ENCODE results near the gene PER1. TPM values are rescaled to one million over a fixed set of nuclear protein-coding genes. Genes with fewer than 3 reads are reported as not detected.
"Not testable (repeated sequence)": the region's sequence is repeated elsewhere in the genome, so short reads cannot be mapped to it uniquely, and the experiment has no call there.

The PER1 gene
- total and polyA plus RNA-seq, 3 experiments from 2014 or later = 12.1 to 35.8 (median 26.5) TPM

DNA sequence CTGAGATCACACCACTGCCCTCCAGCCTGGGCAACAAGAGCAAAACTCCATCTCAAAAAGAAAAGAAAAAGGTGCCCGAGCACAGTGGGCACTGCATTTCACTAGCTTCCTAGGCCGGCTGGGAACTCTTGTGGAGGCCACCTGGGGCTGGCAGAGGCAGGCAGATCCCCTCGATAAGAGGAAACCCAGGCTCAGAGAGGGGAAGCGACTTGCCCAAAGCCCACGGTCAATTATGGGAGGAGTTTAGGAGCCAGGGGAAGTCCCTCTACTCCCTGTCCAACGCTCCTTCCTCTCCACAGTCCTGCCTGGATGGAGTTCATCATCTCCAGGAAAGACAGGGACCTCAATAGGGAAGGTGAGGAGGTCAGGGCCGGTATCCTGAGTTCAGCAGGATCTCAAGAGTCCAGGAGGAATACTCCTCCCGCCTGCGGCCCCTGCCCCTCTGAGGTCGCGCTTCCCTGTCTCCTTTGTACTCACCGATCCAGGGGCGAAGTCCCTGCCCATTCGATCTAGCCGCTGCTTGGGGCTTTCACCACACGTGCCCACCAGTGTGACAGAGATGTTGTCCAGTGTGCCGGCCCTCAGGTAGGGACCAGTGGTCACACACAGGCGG, 34.7 kb downstream of the PER1 start:
- H3K9me3 Mint-ChIP-seq = peaks cover 0 to 15% (median 8%) of the 10 kb centered on the region in 5 donors
- POLR2A ChIA-PET = interaction anchor here (1.1 kb wide), 1 partner anchor 13 kb away, joined by 3 read pairs; no protein-coding TSS in a partner anchor
- H3K27me3 Mint-ChIP-seq = peaks cover 49 to 58% of the 10 kb centered on the region in 2 donors
- peaks cover 34 to 47% (median 46%) of the 10 kb centered on the region in 3 donors for H3K4me1 Mint-ChIP-seq
- Histone ChIP-seq H3K4me3 (ENCODE audit: low read length) (peak overlapping the region; percentile 99), H3K4me1 (ENCODE audit: insufficient read depth, low read length) (peaks cover 35% of the 10 kb centered on the region), H3K27ac (ENCODE audit: low read depth, low read length) (no peak overlapping the region), H3K9me3 (ENCODE audit: low read length) (no peaks in the 10 kb centered on the region), H3K27me3 (ENCODE audit: insufficient read depth, low read length, poor library complexity, severe bottlenecking) (peaks cover 34% of the 10 kb centered on the region), H3K36me3 (ENCODE audit: insufficient read depth, low read length) (no peaks in the 10 kb centered on the region)
- H3K36me3 Mint-ChIP-seq = peaks cover 0 to 12% (median 1%) of the 10 kb centered on the region in 3 donors
- H3K27ac Mint-ChIP-seq = peak overlapping the region in 3 of 8 donors; percentile 6 to 100 (median 43)
- no peak for DNase-seq
- CTCF ChIA-PET = interaction anchor here (0.9 to 6.6 kb wide), 11 partner anchors 10 to 178 kb away, joined by 3 to 76 read pairs (median 6); partner anchors contain the start of genes ALOX12B, BORCS6 and SLC25A35
- H3K4me3 Mint-ChIP-seq = peak overlapping the region; percentile 84 to 98 (median 94)

- no peak overlapping the region for H3K4me3 ChIP-seq (ENCODE audit: low read length)
- CTCF ChIA-PET = interaction anchor here (0.9 to 6.6 kb wide), 4 partner anchors 26 to 41 kb away, joined by 3 to 76 read pairs (median 4); partner anchors contain the start of gene ALOX12B
- no peaks in the 10 kb centered on the region for H3K36me3 ChIP-seq (ENCODE audit: insufficient read depth, low read length)
- H3K27me3 ChIP-seq (ENCODE audit: insufficient read depth, low read length, poor library complexity, severe bottlenecking) = peaks cover 41% of the 10 kb centered on the region
- peak overlapping the region in 3 of 7 donors; percentile 27 to 57 (median 28) for H3K4me3 Mint-ChIP-seq
- H3K36me3 Mint-ChIP-seq = peaks cover 0 to 12% (median 1%) of the 10 kb centered on the region in 3 donors
- peaks cover 54 to 59% of the 10 kb centered on the region in 2 donors for H3K27me3 Mint-ChIP-seq
- DNase-seq = no peak
- POLR2A ChIA-PET = no interaction called here
- H3K9me3 ChIP-seq (ENCODE audit: low read length) = no peaks in the 10 kb centered on the region
- peaks cover 32 to 43% (median 41%) of the 10 kb centered on the region in 3 donors for H3K4me1 Mint-ChIP-seq
- peak overlapping the region in 1 of 8 donors; percentile 54 for H3K27ac Mint-ChIP-seq
- peaks cover 31% of the 10 kb centered on the region for H3K4me1 ChIP-seq (ENCODE audit: insufficient read depth, low read length)
- peaks cover 0 to 15% (median 8%) of the 10 kb centered on the region in 5 donors for H3K9me3 Mint-ChIP-seq
- H3K27ac ChIP-seq (ENCODE audit: low read depth, low read length) = no peak overlapping the region
These were observed 35.4 kb downstream of the PER1 start for GRCh38 chr17:8116776-8117175.

DNA sequence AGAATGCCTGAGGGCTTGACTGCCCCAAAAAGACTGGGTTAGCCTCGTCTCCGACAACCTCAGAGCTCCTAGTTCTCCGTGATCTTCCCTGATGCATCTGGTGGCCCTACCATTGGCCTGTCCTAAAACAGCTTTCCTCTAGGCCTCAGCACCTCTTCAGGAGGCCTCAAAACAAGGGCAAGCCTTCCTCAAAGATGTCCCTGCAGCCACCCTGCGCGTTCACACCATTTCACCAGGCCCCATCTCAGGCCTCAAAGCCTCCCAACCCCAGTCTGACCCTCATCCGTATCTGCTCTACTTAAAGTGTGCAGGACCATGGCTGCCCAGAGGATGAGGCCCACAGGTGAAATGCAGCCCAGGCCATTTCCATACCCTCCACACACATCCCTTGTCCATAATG, 41.3 kb downstream of the PER1 start:
- H3K27me3 Mint-ChIP-seq = peaks cover 31 to 44% of the 10 kb centered on the region in 2 donors
- no peak overlapping the region for H3K4me3 ChIP-seq (ENCODE audit: low read length)
- no peak for DNase-seq
- H3K9me3 Mint-ChIP-seq = no peaks in the 10 kb centered on the region
- H3K27ac Mint-ChIP-seq = no peak overlapping the region
- no peaks in the 10 kb centered on the region for H3K36me3 ChIP-seq (ENCODE audit: insufficient read depth, low read length)
- no peaks in the 10 kb centered on the region for H3K9me3 ChIP-seq (ENCODE audit: low read length)
- H3K27me3 ChIP-seq (ENCODE audit: insufficient read depth, low read length, poor library complexity, severe bottlenecking) = peaks cover 32% of the 10 kb centered on the region
- CTCF ChIA-PET = interaction anchor here (1.0 to 7.1 kb wide), 23 partner anchors 8 to 190 kb away, joined by 3 to 97 read pairs (median 7); partner anchors contain the start of genes ALOX12B, ALOXE3, HES7 and SLC25A35
- peaks cover 0 to 5% (median 2%) of the 10 kb centered on the region in 3 donors for H3K4me1 Mint-ChIP-seq
- H3K27ac ChIP-seq (ENCODE audit: low read depth, low read length) = no peak overlapping the region
- H3K4me1 ChIP-seq (ENCODE audit: insufficient read depth, low read length) = no peaks in the 10 kb centered on the region
- POLR2A ChIA-PET = interaction anchor here (1.1 to 2.0 kb wide), 3 partner anchors 8 to 51 kb away, joined by 3 to 8 read pairs (median 6); no protein-coding TSS in a partner anchor
- H3K4me3 Mint-ChIP-seq = peak overlapping the region in 5 of 7 donors; percentile 23 to 74 (median 49)
- H3K36me3 Mint-ChIP-seq = peaks cover 0 to 1% (median 0%) of the 10 kb centered on the region in 3 donors

DNA sequence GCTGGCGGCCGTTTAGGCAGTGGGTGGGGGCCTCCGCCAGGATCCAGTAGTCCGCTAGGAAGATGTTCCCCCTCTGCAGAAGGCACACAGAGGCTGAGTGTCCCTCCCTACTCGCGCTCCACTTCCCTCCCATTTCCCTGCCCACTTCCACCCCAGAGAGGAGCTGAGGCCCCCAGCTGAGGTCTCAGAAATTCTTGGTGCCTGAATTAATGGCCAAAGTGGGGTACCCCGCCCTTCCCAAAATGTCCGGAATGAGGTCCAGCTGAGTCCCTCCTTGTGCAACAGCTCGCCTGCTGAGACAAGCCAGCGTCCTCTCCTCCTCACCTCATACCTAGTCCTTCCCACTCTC, 41.8 kb downstream of the PER1 start:
- H3K9me3 ChIP-seq (ENCODE audit: low read length) = no peaks in the 10 kb centered on the region
- H3K9me3 Mint-ChIP-seq = no peaks in the 10 kb centered on the region
- CTCF ChIA-PET = interaction anchor here (0.9 to 7.1 kb wide), 25 partner anchors 9 to 265 kb away, joined by 3 to 97 read pairs (median 7); partner anchors contain the start of genes ALOX12B, ALOXE3, HES7 and SLC25A35
- peaks cover 0 to 5% (median 2%) of the 10 kb centered on the region in 3 donors for H3K4me1 Mint-ChIP-seq
- no peaks in the 10 kb centered on the region for H3K4me1 ChIP-seq (ENCODE audit: insufficient read depth, low read length)
- H3K27me3 Mint-ChIP-seq = peaks cover 28 to 39% of the 10 kb centered on the region in 2 donors
- peaks cover 28% of the 10 kb centered on the region for H3K27me3 ChIP-seq (ENCODE audit: insufficient read depth, low read length, poor library complexity, severe bottlenecking)
- DNase-seq = no peak
- H3K36me3 Mint-ChIP-seq = no peaks in the 10 kb centered on the region
- H3K27ac ChIP-seq (ENCODE audit: low read depth, low read length) = no peak overlapping the region
- peak overlapping the region; percentile 65 for H3K4me3 ChIP-seq (ENCODE audit: low read length)
- POLR2A ChIA-PET = interaction anchor here (1.1 to 2.0 kb wide), 3 partner anchors 9 to 50 kb away, joined by 3 to 8 read pairs (median 6); no protein-coding TSS in a partner anchor
- peak overlapping the region in 4 of 7 donors; percentile 41 to 66 (median 52) for H3K4me3 Mint-ChIP-seq
- H3K36me3 ChIP-seq (ENCODE audit: insufficient read depth, low read length) = no peaks in the 10 kb centered on the region
- H3K27ac Mint-ChIP-seq = peak overlapping the region in 1 of 8 donors; percentile 23

- peak overlapping the region; percentile 65 for H3K4me3 ChIP-seq (ENCODE audit: low read length)
- H3K9me3 ChIP-seq (ENCODE audit: low read length) = no peaks in the 10 kb centered on the region
- ChIA-PET POLR2A (interaction anchor here (1.1 to 2.0 kb wide), 3 partner anchors 10 to 50 kb away, joined by 3 to 8 read pairs (median 6); no protein-coding TSS in a partner anchor), CTCF (interaction anchor here (0.7 to 7.1 kb wide), 29 partner anchors 9 to 265 kb away, joined by 3 to 97 read pairs (median 6); partner anchors contain the start of genes ALOX12B, ALOXE3, HES7 and SLC25A35)
- no peaks in the 10 kb centered on the region for H3K9me3 Mint-ChIP-seq
- H3K27me3 ChIP-seq (ENCODE audit: insufficient read depth, low read length, poor library complexity, severe bottlenecking) = peaks cover 27% of the 10 kb centered on the region
- peak; percentile 74 to 86 (median 76) for DNase-seq
- H3K27ac Mint-ChIP-seq = peak overlapping the region in 1 of 8 donors; percentile 23
- H3K4me1 Mint-ChIP-seq = peaks cover 0 to 5% (median 2%) of the 10 kb centered on the region in 3 donors
- no peak overlapping the region for H3K27ac ChIP-seq (ENCODE audit: low read depth, low read length)
- no peaks in the 10 kb centered on the region for H3K4me1 ChIP-seq (ENCODE audit: insufficient read depth, low read length)
- H3K36me3 Mint-ChIP-seq = no peaks in the 10 kb centered on the region
- peaks cover 27 to 33% of the 10 kb centered on the region in 2 donors for H3K27me3 Mint-ChIP-seq
- peak overlapping the region in 5 of 7 donors; percentile 66 to 72 (median 69) for H3K4me3 Mint-ChIP-seq
- no peaks in the 10 kb centered on the region for H3K36me3 ChIP-seq (ENCODE audit: insufficient read depth, low read length)
These were observed 42.3 kb downstream of the PER1 start for GRCh38 chr17:8109661-8110455.

- no peaks in the 10 kb centered on the region for H3K9me3 Mint-ChIP-seq
- no peaks in the 10 kb centered on the region for H3K36me3 ChIP-seq (ENCODE audit: insufficient read depth, low read length)
- no peaks in the 10 kb centered on the region for H3K4me1 ChIP-seq (ENCODE audit: insufficient read depth, low read length)
- H3K4me3 ChIP-seq (ENCODE audit: low read length) = no peak overlapping the region
- ChIA-PET POLR2A (interaction anchor here (0.6 to 2.0 kb wide), 3 partner anchors 10 to 49 kb away, joined by 3 to 8 read pairs (median 3); no protein-coding TSS in a partner anchor), CTCF (interaction anchor here (0.7 to 7.1 kb wide), 19 partner anchors 10 to 266 kb away, joined by 3 to 97 read pairs (median 7); partner anchors contain the start of genes ALOX12B and ALOXE3)
- H3K27ac Mint-ChIP-seq = no peak overlapping the region
- DNase-seq = no peak
- H3K4me1 Mint-ChIP-seq = peaks cover 0 to 5% (median 2%) of the 10 kb centered on the region in 3 donors
- no peak overlapping the region for H3K27ac ChIP-seq (ENCODE audit: low read depth, low read length)
- H3K27me3 Mint-ChIP-seq = peaks cover 24 to 26% of the 10 kb centered on the region in 2 donors
- H3K36me3 Mint-ChIP-seq = no peaks in the 10 kb centered on the region
- H3K27me3 ChIP-seq (ENCODE audit: insufficient read depth, low read length, poor library complexity, severe bottlenecking) = peaks cover 21% of the 10 kb centered on the region
- H3K9me3 ChIP-seq (ENCODE audit: low read length) = no peaks in the 10 kb centered on the region
- H3K4me3 Mint-ChIP-seq = peak overlapping the region in 2 of 7 donors; percentile 28 to 40
These were observed 43.1 kb downstream of the PER1 start for GRCh38 chr17:8108972-8109660.

DNA sequence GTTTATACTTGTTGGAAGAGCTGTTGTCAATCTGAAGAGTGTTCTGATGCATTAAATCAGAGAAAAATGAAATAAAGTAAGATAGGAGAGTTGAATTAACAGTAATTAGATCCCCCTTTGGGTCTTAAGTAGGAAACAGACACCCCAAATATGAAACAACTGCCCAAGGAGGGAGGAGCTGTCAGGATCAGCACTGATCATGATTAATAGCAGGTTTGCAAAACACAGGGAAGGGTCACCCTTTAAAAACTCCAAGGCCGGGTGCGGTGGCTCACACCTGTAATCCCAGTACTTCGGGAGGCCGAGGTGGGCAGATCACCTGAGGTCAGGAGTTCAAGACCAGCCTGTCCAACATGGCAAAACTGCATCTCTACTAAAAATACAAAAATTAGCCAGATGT, 45.2 kb downstream of the PER1 start:
- H3K27ac Mint-ChIP-seq; H3K36me3 Mint-ChIP-seq; H3K27me3 ChIP-seq (ENCODE audit: insufficient read depth, low read length, poor library complexity, severe bottlenecking); DNase-seq; POLR2A ChIA-PET; H3K4me3 ChIP-seq (ENCODE audit: low read length); H3K27ac ChIP-seq (ENCODE audit: low read depth, low read length); H3K4me1 Mint-ChIP-seq; H3K4me1 ChIP-seq (ENCODE audit: insufficient read depth, low read length); H3K9me3 Mint-ChIP-seq; H3K9me3 ChIP-seq (ENCODE audit: low read length); H3K36me3 ChIP-seq (ENCODE audit: insufficient read depth, low read length): not testable (repeated sequence)
- Mint-ChIP-seq H3K4me3 (peak overlapping the region in 1 of 7 donors; percentile 48), H3K27me3 (peaks cover 8 to 12% of the 10 kb centered on the region in 2 donors)
- CTCF ChIA-PET = interaction anchor here (7.1 kb wide), 1 partner anchor 17 kb away, joined by 97 read pairs; the partner anchor contains the start of gene ALOX12B

All from CD8-positive, alpha-beta memory T cell (primary cell).